HG03354 (cell line): ENCODE results near the gene MICAL3.
"Not testable (repeated sequence)": the region's sequence is repeated elsewhere in the genome, so short reads cannot be mapped to it uniquely, and the experiment has no call there.

Experiments used
- ATAC-seq: cut with Tn5 transposase; IDR thresholded peaks from one replicate; pipeline ENCODE4 v1.9.1; 2021; ENCODE audit warnings: mild to moderate bottlenecking; ENCODE audit not compliant: unreplicated experiment, poor library complexity, severe bottlenecking

The MICAL3 gene

DNA sequence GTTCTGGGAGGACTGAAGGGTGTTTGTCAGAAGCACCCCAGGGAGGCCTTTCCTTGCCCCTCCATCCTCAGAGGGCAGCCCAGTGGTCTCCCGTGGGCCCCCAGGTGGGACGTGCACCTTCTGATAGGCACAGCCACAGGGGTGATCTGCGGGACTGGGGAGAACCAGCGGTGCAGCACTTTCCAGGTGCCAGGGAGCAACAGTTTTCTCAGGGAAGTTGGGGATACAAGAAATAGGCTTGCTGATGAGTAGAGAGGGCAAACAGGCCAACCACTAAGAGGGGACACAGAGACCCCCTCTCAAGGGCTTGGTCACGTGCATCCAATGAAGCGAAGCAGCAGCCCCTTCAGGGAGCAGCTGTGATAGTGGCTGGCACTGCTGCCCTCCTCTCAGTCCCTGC, 143.0 kb downstream of the MICAL3 start:
- no peak for ATAC-seq

DNA sequence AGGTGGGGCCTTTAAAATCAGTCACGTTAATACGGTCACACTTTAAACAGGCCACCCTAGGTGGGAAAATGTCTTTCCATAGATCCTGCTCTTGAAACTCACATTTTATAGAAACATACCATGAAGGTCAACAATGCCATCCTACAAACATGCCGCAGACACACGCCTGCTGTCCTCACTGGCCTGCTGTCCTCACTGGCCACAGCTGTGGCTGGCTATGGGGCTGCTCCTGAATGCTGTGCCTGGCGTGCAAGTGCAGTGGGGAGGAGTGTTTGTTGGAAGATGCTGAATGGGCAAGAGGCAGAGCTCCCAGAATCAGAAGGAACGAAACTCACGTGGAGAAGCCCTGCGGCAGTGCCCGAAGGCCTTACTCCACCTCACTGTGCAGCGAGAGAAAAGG, 143.9 kb downstream of the MICAL3 start:
- no peak for ATAC-seq

DNA sequence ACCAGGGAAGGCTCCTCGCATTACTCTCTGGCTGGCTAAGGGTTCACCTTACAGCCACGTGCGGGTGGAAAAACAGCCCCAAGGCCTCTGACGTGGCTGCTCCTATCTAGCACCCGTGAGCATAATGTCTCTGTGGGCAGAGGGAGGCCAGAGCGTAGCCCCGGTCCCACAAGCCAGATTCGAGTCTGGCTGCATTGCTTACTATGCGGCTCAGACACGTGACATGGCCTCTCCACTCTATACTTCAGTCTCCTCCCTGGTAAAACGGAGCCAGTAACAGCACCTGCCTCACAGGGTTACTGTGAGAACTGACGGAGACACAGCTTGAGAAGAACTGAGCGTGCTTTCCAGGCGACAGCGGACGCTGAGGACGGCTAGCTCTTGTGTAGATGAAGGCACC, 144.3 kb downstream of the MICAL3 start:
- no peak for ATAC-seq

DNA sequence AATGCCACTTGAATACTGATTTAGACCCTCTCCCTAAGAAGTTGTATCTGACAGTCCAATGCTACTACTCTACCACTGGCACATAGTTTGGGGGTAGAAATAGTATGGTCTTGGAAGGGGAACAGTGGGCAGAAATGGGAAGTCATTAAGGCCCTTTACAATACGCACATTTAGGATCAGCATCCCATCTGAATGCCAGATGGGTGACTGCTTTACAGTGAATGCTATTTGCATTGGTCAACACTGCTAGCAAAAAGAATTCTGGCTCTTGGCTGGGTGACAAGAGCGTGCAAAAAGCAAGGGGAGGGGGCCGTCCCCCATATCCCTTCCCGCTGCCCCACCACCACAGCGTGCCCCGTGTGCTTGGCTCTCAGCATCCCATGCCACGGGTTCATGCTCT, 145.4 kb downstream of the MICAL3 start:
- no peak for ATAC-seq

DNA sequence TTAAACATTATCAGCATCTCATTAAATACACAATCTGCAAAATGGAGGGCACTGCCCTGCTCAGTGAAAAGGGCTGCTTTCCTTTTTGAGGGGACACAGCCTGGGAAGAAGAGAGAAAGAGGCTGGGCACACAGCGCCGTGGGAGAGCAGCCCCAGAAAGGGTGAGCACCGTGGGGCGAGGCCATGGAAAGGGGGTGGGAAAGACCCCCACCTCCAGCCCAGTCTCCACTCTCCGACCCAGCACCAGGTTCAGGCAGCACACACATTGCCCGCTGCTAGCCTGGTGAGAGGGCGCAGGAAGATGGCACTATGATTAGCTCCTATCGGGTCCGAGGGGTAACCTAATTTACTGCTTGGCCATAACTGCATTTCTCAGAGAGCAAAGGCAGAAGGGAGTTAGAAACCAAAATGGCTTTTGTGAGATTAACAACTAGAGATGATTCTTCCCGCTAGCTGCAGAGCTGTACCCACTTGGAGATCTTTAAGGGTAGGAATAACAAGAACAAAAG, 146.1 kb downstream of the MICAL3 start:
- no peak for ATAC-seq

DNA sequence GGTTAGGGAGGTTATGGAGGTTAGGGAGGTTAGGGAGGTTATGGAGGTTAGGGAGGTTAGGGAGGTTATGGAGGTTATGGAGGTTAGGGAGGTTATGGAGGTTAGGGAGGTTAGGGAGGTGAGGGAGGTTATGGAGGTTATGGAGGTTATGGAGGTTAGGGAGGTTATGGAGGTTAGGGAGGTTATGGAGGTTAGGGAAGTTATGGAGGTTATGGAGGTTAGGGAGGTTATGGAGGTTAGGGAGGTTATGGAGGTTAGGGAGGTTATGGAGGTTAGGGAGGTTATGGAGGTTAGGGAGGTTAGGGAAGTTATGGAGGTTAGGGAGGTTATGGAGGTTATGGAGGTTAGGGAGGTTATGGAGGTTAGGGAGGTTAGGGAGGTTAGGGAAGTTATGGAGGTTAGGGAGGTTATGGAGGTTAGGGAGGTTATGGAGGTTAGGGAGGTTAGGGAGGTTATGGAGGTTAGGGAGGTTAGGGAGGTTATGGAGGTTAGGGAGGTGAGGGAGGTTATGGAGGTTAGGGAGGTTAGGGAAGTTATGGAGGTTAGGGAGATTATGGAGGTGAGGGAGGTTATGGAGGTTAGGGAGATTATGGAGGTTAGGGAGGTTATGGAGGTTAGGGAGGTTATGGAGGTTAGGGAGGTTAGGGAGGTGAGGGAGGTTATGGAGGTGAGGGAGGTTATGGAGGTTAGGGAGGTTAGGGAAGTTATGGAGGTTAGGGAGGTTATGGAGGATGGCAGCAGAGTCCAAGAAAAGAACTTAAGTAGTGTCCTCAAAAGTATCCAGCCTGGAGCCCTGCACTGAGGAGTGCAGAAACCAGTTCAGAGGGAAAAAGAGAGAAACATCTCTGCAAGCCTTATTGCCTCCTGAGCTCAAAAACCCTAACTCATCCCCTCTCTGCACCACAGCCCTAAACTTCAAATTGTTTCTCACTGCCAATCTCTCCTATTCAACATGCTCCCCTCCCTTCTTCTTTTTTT, 147.2 kb downstream of the MICAL3 start:
- not testable (repeated sequence) for ATAC-seq

DNA sequence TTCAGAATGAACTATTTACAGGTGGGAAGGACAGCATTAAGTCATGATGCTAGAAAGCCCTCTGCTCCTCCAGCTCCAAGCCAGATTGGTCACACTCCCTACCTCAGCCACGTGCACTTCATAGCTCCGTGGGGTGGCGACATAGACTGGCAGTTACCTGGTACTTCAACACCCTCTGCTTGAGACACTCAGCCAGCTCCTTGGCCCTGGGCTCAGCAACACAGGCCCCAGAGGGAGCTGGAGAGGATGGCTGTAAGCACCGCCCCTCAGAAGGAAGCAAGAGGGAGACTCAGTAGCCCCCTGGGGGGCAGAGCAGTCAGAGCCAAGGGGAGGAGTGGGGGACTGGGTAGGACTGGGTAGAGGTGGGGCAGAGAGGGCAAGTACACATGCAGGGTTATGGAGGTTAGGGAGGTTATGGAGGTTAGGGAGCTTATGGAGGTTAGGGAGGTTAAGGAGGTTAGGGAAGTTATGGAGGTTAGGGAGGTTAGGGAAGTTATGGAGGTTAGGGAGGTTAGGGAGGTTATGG, 148.0 kb downstream of the MICAL3 start:
- no peak for ATAC-seq

DNA sequence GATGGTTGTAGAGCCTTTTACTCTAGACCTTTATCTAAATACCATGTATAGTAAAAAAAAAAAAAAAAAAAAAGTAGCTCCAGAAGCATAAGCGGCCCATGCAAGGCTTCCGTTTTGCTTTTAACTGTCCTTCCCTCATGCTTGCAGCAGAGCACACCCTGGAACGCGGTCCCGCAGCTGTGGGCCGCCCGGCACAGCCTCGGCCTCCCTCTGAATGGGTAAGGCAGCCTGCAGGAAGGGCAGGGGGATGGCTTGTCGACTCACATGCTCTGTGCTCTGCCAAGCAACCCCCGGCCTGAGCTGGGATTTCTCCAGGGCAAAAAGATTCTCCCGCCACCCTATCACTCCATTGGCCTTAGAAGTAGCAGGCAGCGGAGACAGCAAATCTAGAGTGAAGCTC, 148.7 kb downstream of the MICAL3 start:
- ATAC-seq: no peak

DNA sequence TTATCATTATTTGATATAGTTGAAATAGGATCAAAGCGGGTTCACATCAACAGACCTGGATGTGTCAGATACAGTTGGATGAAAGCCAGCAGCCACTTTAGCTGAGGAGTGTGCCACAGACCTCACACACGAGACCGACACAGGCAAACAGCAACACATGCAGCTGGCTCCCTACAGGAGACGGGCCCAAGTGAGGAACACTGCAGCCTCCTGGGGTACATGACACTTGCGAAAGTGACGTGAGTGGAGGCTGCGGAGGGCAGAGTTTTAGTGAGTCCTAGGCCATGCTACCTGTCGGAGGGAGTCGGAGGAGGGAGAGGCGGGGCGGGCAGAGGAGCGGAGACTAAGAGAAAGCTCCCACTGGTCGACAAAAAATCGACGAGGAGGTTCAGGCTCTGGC, 149.2 kb downstream of the MICAL3 start:
- no peak for ATAC-seq

DNA sequence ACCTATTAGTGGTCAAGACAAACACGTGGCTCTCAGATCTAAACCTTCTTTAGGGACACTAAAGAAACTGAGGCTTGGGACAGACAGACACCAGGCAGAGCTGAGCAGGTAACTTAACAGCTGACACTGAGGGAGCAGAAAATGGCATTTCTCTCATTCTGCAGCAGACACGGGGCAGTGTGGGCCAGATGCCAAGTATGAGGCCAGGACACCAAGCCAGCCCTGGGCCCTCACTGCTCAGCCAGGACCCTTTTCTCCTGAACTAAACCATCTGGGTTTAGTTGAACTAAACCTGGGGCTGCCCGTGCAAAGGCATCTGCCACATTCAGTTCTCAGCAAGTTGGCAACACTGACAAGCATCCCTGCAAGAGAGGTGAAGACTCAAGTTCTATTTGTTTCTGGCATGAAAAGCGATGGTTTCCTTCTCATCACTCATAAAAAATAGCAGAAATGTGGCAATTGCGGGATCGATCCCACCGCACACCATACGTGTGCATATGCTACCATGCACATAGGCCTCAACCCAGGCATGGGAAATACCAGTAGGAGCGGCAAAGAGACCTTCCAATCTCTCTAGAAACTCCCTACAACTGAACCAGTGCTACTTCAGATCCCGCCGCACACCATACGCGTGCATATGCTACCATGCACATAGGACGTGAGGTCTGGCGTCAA, 150.0 kb downstream of the MICAL3 start:
- ATAC-seq: no peak

DNA sequence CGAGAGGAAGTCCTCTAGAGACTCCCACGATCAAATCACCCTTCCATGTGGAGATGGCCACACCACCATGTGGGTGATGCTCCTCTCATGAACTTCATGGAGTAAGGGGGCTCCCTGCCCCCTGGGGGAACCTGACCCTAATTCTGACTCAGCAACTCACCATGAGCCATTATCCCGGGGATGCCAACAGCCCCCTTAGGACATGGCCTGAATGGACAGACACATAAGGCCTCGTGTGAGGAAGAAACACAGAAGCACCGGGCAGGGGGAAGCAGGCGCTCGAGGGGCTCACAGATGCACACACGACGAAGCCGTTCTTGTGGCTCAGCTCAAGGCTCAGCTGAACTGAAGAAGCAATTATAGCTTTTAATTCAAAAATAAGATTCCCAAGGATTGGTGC, 150.6 kb downstream of the MICAL3 start:
- ATAC-seq: no peak

DNA sequence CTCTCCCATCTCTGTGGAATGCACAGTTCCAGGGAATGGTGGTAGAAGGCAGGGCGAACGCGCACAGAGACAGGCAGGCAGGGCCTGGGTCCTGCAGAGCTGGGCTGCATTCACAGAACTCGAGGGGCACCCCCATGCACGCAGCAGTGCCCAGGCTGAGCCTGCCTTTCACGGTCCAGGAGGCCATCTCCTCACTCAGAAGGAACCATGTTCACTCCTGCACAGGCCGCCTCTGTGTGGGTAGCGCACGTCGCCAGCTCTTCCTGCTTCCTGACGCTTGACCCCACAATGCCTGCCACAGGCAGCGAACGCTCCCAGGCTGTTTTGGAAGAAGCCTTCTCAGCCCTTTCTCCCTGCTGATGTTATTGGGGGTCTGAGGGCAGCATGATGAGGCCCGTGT, 151.2 kb downstream of the MICAL3 start:
- no peak for ATAC-seq

DNA sequence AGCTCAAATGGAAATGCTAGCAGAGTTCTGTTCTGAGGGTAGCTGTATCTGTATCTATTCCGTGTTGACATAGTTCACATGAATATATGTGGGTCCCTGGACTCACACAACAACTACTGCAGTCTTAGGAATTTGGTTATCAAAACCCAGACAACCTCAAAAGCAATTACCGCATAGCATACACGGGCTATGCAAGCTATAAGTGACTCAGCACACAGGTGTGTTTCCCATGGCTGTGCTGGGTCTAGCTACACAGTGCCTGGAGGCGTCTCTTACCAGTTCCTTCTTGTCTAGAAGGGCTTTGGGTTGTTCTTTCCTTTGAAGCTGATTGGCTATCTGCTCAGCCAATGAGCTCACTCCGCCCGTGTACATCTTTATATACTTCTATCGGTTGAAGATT, 151.9 kb downstream of the MICAL3 start:
- no peak for ATAC-seq

DNA sequence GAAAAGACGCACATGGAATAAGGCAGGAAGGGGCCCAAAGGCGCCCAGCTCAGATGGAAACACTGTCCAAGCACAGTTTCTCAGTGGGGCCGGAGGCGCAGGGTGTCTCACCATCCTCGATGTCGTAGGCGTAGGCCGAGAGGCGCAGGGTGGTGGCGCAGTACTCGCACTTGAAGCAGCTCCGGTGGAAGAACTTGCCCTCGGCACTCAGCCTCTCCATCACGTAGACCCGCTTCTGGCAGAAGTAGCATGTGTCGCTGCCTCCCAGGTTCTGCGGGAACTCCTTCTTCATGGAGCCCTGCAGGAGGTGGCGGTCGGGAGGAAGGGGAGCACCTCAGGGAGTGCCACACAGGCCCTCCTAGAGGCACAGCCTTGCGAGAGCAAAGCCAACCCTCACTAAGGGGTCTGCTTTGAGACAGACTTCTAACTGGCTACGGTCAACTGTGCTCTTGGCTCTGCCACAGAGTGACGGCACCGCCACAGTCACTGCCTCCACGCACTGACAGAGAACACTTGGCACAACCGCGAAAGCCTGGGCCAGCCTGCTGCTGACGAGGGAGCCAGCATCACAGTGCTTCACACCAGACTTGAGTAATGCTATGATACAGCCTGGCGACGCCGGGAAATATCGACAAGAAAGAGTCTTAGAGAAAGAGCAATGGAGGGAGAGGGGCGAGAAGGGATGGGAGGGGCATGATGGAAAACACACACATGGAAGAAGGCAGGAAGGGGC, 152.5 kb downstream of the MICAL3 start:
- ATAC-seq: no peak

DNA sequence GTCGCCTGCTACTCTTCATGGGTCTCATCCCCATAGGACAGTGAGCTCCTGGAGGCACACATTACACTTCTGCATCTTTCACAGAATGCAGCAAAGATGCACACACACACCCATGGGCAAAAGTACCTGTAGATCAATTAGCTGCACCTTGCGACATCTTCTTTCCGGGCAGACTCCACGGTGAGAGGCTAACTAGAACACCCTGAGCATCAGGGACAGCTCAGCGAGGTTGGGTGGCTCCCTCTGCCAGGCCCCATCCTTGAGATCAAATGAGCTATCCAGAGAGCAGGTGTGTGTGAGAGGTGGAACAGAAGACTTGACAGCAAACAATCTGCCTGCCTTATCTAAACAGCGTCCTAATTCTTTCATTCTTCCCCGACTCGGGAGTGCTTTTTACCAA, 154.0 kb downstream of the MICAL3 start:
- ATAC-seq: no peak

DNA sequence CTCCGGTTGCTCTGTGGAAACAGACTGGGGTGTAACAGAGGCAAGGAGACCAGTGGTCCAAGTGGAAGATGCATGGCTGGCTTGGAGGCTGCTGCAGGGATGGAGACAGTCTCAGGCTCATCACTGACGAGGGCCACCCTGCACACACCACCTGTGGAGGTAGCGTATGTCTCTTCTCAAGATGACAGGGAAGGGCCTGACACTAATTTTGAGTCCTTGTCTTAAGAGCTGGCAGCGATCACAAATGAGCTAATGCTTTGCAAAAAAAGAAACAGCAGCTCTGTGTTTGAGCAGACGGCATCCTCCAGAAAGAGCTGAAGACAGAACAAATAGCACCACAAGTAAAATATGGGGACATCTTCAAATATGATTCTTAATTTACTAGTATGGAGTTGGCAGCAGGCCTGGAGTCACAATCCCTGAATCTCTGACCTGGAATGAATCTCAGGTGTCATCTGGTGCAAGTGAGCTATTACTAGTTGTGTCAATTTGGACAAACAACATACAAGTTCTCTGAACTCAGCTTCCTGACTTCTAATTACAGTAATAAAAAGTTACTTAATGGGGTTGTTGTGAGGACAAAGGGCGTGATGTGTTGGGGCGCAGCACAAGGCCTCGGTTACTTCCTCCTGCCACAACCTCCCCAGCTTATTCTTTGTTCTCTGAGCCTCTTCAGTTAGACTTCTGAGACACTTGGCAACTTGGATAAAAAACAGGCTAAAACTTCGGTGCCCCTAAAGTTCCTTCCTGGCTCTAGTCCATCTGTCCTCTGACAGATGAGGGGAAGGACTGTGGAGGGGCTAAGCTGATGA, 154.9 kb downstream of the MICAL3 start:
- ATAC-seq: no peak

DNA sequence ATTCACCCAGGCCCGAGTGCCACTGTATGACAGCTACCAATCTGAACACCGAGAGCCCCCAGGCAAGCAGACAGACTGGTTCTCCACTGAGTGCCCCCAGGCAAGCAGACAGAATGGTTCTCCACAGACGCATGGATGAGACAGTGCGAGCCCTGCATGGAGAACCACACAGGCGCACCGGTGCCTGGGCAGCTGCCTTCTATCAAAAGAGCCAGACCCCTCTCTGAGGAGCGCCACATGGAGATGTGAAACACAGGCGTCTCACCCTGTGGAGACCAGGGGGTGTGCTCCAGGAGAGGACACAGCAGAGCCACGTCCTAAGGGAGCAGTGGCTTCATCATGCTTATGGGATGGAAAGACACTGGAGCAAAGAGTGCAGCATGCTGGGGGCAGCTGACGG, 155.6 kb downstream of the MICAL3 start:
- no peak for ATAC-seq

DNA sequence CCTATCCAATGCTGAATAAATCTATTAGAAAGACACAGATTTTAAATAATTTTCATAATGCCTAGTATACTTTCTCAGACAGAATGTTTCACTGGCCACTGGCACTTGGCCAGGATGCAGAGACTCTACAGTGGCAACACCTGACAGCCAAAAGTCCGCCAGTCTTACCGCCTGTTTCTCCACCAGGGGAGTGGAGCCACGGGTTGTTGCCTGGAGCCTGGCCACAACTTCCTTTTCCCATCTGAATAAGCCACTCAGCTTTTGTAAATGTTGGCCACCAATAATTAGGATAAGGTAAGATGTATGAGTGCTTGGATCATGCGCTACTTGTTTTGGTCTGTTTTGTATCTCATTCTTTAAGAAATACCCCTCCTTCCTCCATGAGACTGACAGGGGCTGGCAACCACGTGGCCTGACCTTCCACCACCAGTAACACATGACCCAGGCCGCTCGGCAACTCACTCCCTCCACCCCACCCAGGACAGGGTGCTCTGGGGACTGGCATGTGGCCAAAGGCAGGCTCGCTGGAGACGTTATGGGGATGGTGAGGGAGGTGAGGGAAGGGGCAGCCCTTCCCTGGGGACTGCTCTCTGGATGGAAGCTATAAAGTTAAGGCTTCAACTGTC, 157.1 kb downstream of the MICAL3 start:
- ATAC-seq: no peak

DNA sequence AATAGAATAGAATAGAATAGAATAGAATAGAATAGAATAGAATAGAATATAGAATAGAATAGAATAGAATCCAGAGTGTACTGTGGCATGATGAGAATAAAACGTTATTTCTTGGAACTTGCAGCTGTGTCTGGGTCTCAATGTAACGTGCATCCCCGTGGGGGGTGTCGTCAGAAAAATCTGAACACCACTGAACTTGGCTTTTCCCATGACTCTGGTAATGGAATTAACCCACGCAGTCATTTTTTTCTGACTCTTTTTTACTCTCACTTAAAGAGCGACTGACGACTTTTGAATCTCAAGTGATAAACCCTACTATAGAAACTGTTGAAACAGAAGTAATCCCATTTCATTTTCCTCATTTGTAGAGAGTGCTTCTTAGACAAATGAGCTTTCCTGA, 157.7 kb downstream of the MICAL3 start:
- ATAC-seq: no peak
